GM19193 (cell line): Measurements from ENCODE around the gene GFOD1.

Source experiments
- POLR2A ChIP-seq: IDR thresholded peaks from 4 replicates; pipeline ENCODE4 v1.6.1; 2011; ENCODE audit not compliant: insufficient read depth, insufficient read length; ENCODE audit errors: extremely low read depth

GFOD1 gene

GRCh38 chr6:13420269-13420668, 67.1 kb downstream of the GFOD1 start:
- TF ChIP-seq POLR2A = no peak

GRCh38 chr6:13419422-13420195, 67.8 kb downstream of the GFOD1 start:
- TF ChIP-seq POLR2A = no peak

- no peak for TF ChIP-seq POLR2A
Observed at GRCh38 chr6:13418844-13419243, 68.6 kb downstream of the GFOD1 start.

- TF ChIP-seq POLR2A = no peak
Observed at GRCh38 chr6:13417954-13418353, 69.4 kb downstream of the GFOD1 start.

- TF ChIP-seq POLR2A = no peak
Observed at GRCh38 chr6:13417431-13417830, 70.0 kb downstream of the GFOD1 start.

- TF ChIP-seq POLR2A = no peak
Observed at GRCh38 chr6:13415283-13415682, 72.1 kb downstream of the GFOD1 start.

GRCh38 chr6:13413900-13414555, 73.4 kb downstream of the GFOD1 start:
- no peak for TF ChIP-seq POLR2A

GRCh38 chr6:13413466-13413862, 73.9 kb downstream of the GFOD1 start:
- no peak for TF ChIP-seq POLR2A

- TF ChIP-seq POLR2A = no peak
Observed at GRCh38 chr6:13412639-13413465, 74.5 kb downstream of the GFOD1 start.

- no peak for TF ChIP-seq POLR2A
Observed at GRCh38 chr6:13412211-13412610, 75.2 kb downstream of the GFOD1 start.

GRCh38 chr6:13411484-13411883, 75.9 kb downstream of the GFOD1 start:
- TF ChIP-seq POLR2A = no peak

GRCh38 chr6:13409991-13410390, 77.4 kb downstream of the GFOD1 start:
- TF ChIP-seq POLR2A = no peak

GRCh38 chr6:13407709-13408695, 79.4 kb downstream of the GFOD1 start:
- no peak for TF ChIP-seq POLR2A

- no peak for TF ChIP-seq POLR2A
Observed at GRCh38 chr6:13407368-13407708, 80.1 kb downstream of the GFOD1 start.
